ENCODE measurements around the gene ARSG. TPM values are rescaled to one million over a fixed set of nuclear protein-coding genes. Genes with fewer than 3 reads are reported as not detected.

Gene ARSG
- total RNA-seq, 1 donor from 2014 or later: 8.7 TPM

DNA sequence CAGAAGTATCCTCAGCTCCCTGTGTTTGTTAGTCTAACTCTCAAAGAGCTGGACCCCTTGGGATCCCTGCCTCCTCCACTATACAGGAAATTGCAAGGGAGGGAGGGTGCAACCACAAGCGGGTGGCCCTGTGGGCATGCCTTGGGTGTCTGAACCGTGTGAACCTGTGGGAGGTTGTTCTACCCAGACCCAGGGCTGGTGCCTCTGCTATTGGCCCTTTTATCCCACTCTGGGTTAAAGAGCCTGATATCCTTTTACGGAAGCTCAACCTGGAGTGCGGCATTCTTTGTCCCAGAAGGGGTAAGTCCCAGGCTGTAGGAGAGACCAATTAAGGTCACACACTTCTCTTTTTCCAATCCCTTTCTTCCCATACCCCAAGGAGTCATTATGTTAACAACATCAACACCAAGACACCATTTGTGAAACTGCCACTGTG is 53.4 kb downstream of the ARSG start:
- no peaks in the 10 kb centered on the region for H3K36me3 Mint-ChIP-seq (ENCODE audit: unreplicated experiment)
- H3K9me3 Mint-ChIP-seq (ENCODE audit: unreplicated experiment): no peaks in the 10 kb centered on the region
- TF ChIP-seq, protein P1, sequence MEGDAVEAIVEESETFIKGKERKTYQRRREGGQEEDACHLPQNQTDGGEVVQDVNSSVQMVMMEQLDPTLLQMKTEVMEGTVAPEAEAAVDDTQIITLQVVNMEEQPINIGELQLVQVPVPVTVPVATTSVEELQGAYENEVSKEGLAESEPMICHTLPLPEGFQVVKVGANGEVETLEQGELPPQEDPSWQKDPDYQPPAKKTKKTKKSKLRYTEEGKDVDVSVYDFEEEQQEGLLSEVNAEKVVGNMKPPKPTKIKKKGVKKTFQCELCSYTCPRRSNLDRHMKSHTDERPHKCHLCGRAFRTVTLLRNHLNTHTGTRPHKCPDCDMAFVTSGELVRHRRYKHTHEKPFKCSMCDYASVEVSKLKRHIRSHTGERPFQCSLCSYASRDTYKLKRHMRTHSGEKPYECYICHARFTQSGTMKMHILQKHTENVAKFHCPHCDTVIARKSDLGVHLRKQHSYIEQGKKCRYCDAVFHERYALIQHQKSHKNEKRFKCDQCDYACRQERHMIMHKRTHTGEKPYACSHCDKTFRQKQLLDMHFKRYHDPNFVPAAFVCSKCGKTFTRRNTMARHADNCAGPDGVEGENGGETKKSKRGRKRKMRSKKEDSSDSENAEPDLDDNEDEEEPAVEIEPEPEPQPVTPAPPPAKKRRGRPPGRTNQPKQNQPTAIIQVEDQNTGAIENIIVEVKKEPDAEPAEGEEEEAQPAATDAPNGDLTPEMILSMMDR (IDR thresholded peaks at IDR 0.05): no peak
- H3K27ac Mint-ChIP-seq (ENCODE audit: unreplicated experiment): no peak overlapping the region
- no peaks in the 10 kb centered on the region for H3K27me3 Mint-ChIP-seq (ENCODE audit: unreplicated experiment)
- H3K4me1 Mint-ChIP-seq (ENCODE audit: unreplicated experiment): peaks cover 10% of the 10 kb centered on the region
- no peak for DNase-seq (ENCODE audit: extremely low spot score, unreplicated experiment)
- no peak overlapping the region for H3K4me3 Mint-ChIP-seq (ENCODE audit: unreplicated experiment)

DNA sequence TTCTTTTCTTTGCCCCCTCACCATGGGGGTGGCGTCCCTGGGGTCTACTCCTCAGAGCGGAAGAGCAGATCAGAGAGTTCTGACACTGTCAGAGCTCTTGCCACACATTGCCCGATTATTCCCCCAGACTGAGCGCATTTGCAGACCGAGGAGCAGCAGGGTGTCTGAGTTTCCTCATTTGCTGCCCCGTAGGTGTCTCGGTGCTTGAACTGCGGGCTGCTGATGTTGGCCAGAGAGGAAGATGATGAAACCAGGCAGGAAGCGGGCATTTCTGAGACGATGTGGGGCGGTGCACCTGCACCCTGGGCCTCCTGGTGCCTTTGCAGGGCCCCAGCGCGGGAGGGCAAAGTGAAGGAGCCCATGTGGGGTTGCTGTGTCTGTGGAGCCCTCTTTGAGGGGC is 55.2 kb downstream of the ARSG start:
- TF ChIP-seq, protein P1 (IDR thresholded peaks at IDR 0.05): no peak
- Mint-ChIP-seq H3K9me3 (ENCODE audit: unreplicated experiment) (no peaks in the 10 kb centered on the region), H3K27ac (ENCODE audit: unreplicated experiment) (no peak overlapping the region), H3K4me1 (ENCODE audit: unreplicated experiment) (peaks cover 10% of the 10 kb centered on the region), H3K4me3 (ENCODE audit: unreplicated experiment) (no peak overlapping the region), H3K27me3 (ENCODE audit: unreplicated experiment) (no peaks in the 10 kb centered on the region), H3K36me3 (ENCODE audit: unreplicated experiment) (no peaks in the 10 kb centered on the region)
- DNase-seq (ENCODE audit: extremely low spot score, unreplicated experiment): no peak

DNA sequence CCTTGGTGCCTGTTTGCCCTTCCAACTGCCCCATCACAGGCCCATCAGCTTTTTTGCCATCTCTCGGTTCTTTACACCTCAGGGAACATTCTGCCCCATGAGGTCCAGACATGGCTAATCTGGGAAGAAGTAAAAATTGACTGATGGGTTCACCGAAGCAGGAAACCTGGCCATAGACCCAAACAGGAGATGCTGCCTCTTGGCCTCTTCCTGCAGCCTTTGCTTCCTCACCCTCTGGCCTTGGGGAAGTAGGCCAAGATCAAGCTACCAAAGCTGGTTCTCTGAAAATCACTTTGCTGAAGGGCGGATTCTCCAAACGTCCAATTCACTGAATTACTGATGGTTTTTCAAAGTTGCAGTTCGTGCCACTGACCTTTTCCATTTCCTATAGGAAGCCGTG is 56.1 kb downstream of the ARSG start:
- Mint-ChIP-seq H3K36me3 (ENCODE audit: unreplicated experiment) (no peaks in the 10 kb centered on the region), H3K27ac (ENCODE audit: unreplicated experiment) (no peak overlapping the region), H3K27me3 (ENCODE audit: unreplicated experiment) (no peaks in the 10 kb centered on the region), H3K4me3 (ENCODE audit: unreplicated experiment) (no peak overlapping the region), H3K9me3 (ENCODE audit: unreplicated experiment) (no peaks in the 10 kb centered on the region), H3K4me1 (ENCODE audit: unreplicated experiment) (peaks cover 11% of the 10 kb centered on the region)
- DNase-seq (ENCODE audit: extremely low spot score, unreplicated experiment): no peak
- TF ChIP-seq, protein P1 (IDR thresholded peaks at IDR 0.05): no peak

DNA sequence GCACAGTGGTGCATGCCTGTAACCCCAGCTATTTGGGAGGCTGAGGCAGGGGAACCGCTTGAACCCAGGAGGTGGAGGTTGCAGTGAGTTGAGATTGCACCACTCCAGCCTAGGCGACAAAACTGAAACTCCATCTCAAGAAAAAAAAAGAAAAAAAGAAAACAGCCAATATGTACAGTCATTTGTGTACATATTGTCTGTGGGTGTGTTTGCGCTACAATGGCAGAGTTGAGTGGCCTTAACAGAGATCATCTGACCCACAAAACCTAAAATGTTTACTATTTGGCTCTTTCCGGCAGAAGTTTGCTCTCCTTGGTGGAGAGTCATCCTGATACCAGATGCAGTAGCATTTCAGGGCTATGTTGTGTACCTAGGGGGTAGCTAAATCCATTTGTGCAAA is 57.9 kb downstream of the ARSG start:
- DNase-seq (ENCODE audit: extremely low spot score, unreplicated experiment): no peak
- Mint-ChIP-seq H3K9me3 (ENCODE audit: unreplicated experiment) (no peaks in the 10 kb centered on the region), H3K4me1 (ENCODE audit: unreplicated experiment) (peaks cover 11% of the 10 kb centered on the region), H3K27ac (ENCODE audit: unreplicated experiment) (no peak overlapping the region), H3K36me3 (ENCODE audit: unreplicated experiment) (no peaks in the 10 kb centered on the region), H3K4me3 (ENCODE audit: unreplicated experiment) (no peak overlapping the region), H3K27me3 (ENCODE audit: unreplicated experiment) (no peaks in the 10 kb centered on the region)
- TF ChIP-seq, protein P1 (IDR thresholded peaks at IDR 0.05): no peak

DNA sequence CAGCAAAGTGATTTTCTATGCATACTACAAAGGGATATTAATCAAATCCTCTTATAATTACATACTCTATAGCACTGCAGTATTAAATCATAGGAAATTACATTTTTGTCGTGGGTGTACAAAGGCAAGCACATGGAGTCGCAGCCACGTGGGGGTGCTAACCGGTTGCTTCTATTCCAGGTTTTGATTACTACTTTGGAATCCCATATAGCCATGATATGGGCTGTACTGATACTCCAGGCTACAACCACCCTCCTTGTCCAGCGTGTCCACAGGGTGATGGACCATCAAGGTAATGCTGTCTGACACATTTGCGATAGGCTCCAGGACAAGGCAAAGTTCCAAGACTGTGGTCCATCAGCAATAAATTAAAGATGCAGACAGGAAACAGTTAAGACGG is 60.1 kb downstream of the ARSG start:
- TF ChIP-seq, protein P1 (IDR thresholded peaks at IDR 0.05): no peak
- no peak overlapping the region for H3K27ac Mint-ChIP-seq (ENCODE audit: unreplicated experiment)
- H3K36me3 Mint-ChIP-seq (ENCODE audit: unreplicated experiment): no peaks in the 10 kb centered on the region
- H3K9me3 Mint-ChIP-seq (ENCODE audit: unreplicated experiment): no peaks in the 10 kb centered on the region
- H3K4me1 Mint-ChIP-seq (ENCODE audit: unreplicated experiment): peaks cover 14% of the 10 kb centered on the region
- H3K4me3 Mint-ChIP-seq (ENCODE audit: unreplicated experiment): no peak overlapping the region
- no peak for DNase-seq (ENCODE audit: extremely low spot score, unreplicated experiment)
- H3K27me3 Mint-ChIP-seq (ENCODE audit: unreplicated experiment): no peaks in the 10 kb centered on the region
